ENCODE results near the gene P2RX1.

Gene P2RX1

DNA sequence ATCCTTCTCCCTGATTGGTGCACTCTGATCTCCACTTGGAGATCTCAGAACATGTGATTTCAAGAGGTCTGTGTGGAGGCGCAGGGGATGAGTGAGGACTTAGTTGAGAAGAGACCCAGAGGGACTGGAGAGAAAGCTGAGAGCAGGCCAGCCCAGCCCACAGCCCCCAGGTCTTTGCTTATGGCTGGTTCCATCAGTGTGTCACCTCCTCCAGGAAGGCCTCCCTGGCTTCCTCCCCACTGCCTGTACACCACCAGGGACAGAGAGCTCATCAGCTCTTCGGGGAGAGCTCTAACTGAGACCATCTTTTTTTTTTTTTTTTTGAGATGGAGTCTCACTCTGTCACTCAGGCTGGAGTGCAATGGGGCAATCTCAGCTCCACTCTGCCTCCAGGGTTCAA lies 3.4 kb downstream of the P2RX1 start:
- TF ChIP-seq ZFP3 (CRISPR knock-in tag; IDR thresholded peaks at IDR 0.05) (no peak), RARB (CRISPR knock-in tag; IDR thresholded peaks at IDR 0.05) (no peak), TOX (CRISPR knock-in tag; IDR thresholded peaks at IDR 0.05; ENCODE audit: borderline replicate concordance) (no peak), BACH2 (CRISPR knock-in tag; IDR thresholded peaks at IDR 0.05; ENCODE audit: borderline replicate concordance) (no peak), ESRRG (CRISPR knock-in tag; IDR thresholded peaks at IDR 0.05) (no peak), ZC3H10 (CRISPR knock-in tag; IDR thresholded peaks at IDR 0.05) (no peak)
- TF ChIP-seq, protein P1, sequence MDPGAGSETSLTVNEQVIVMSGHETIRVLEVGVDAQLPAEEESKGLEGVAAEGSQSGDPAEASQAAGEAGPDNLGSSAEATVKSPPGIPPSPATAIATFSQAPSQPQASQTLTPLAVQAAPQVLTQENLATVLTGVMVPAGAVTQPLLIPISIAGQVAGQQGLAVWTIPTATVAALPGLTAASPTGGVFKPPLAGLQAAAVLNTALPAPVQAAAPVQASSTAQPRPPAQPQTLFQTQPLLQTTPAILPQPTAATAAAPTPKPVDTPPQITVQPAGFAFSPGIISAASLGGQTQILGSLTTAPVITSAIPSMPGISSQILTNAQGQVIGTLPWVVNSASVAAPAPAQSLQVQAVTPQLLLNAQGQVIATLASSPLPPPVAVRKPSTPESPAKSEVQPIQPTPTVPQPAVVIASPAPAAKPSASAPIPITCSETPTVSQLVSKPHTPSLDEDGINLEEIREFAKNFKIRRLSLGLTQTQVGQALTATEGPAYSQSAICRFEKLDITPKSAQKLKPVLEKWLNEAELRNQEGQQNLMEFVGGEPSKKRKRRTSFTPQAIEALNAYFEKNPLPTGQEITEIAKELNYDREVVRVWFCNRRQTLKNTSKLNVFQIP (CRISPR knock-in tag; IDR thresholded peaks at IDR 0.05; ENCODE audit: borderline replicate concordance, low read depth): no peak
- TF ChIP-seq, protein P2, sequence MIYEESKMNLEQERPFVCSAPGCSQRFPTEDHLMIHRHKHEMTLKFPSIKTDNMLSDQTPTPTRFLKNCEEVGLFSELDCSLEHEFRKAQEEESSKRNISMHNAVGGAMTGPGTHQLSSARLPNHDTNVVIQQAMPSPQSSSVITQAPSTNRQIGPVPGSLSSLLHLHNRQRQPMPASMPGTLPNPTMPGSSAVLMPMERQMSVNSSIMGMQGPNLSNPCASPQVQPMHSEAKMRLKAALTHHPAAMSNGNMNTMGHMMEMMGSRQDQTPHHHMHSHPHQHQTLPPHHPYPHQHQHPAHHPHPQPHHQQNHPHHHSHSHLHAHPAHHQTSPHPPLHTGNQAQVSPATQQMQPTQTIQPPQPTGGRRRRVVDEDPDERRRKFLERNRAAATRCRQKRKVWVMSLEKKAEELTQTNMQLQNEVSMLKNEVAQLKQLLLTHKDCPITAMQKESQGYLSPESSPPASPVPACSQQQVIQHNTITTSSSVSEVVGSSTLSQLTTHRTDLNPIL (CRISPR knock-in tag; IDR thresholded peaks at IDR 0.05; ENCODE audit: low read depth): no peak
- no peak for ATAC-seq

DNA sequence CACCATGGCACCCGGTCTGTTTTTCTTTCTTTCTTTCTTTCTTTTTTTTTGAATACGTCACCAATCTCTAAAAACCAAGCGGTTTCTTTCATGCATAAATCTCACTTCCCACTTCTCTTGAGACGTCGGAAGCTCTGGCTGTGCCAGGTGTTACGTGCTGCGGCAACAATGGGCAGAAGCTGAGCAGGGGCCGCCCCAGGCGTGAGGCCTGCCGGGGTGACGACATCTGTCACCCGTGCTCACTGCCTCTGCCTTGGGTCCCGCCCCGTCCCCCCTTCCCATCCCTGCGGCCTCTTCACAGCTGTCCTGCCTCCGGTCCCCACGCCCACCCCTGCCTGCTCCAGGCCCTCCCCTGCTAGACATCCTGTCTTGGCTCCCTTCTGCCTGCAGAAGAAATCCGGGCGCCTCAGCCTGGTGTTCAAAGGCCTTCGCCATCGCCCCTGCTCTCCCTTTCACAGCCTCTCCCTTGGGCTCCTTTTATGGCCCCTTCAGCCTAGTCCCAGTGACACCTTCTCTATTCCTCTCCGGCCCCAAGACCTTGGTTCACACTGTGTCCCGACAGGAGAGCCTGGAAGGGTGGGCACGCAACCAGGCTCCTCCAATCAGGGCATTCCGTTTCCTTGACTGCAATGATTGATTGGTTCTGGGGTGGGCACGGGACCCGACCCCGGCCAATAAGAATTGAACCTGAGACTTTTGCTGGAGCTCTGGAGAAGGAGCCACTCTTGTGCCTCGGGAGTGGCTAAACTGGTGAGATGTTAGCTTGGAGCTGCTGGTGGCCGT lies 4.8 kb downstream of the P2RX1 start:
- no peak for ATAC-seq
- TF ChIP-seq ZNF70 (CRISPR knock-in tag; IDR thresholded peaks at IDR 0.05): no peak
- TF ChIP-seq ARNTL (CRISPR knock-in tag; IDR thresholded peaks at IDR 0.05; ENCODE audit: borderline replicate concordance, low read depth): no peak
- no peak for TF ChIP-seq ZFP3 (CRISPR knock-in tag; IDR thresholded peaks at IDR 0.05)
- TF ChIP-seq CSDC2 (CRISPR knock-in tag; IDR thresholded peaks at IDR 0.05): no peak
- TF ChIP-seq BACH2 (CRISPR knock-in tag; IDR thresholded peaks at IDR 0.05; ENCODE audit: borderline replicate concordance): no peak
- TF ChIP-seq, protein P2 (CRISPR knock-in tag; IDR thresholded peaks at IDR 0.05; ENCODE audit: low read depth): no peak
- TF ChIP-seq GLIS3 (CRISPR knock-in tag; IDR thresholded peaks at IDR 0.05): no peak
- TF ChIP-seq, protein P1 (CRISPR knock-in tag; IDR thresholded peaks at IDR 0.05; ENCODE audit: borderline replicate concordance, low read depth): no peak
- no peak for TF ChIP-seq ISL1 (CRISPR knock-in tag; IDR thresholded peaks at IDR 0.05)
- no peak for TF ChIP-seq TOX (CRISPR knock-in tag; IDR thresholded peaks at IDR 0.05; ENCODE audit: borderline replicate concordance)
- TF ChIP-seq ESRRG (CRISPR knock-in tag; IDR thresholded peaks at IDR 0.05): no peak
- no peak for TF ChIP-seq SNAI2 (CRISPR knock-in tag; IDR thresholded peaks at IDR 0.05)
- TF ChIP-seq, protein P3, sequence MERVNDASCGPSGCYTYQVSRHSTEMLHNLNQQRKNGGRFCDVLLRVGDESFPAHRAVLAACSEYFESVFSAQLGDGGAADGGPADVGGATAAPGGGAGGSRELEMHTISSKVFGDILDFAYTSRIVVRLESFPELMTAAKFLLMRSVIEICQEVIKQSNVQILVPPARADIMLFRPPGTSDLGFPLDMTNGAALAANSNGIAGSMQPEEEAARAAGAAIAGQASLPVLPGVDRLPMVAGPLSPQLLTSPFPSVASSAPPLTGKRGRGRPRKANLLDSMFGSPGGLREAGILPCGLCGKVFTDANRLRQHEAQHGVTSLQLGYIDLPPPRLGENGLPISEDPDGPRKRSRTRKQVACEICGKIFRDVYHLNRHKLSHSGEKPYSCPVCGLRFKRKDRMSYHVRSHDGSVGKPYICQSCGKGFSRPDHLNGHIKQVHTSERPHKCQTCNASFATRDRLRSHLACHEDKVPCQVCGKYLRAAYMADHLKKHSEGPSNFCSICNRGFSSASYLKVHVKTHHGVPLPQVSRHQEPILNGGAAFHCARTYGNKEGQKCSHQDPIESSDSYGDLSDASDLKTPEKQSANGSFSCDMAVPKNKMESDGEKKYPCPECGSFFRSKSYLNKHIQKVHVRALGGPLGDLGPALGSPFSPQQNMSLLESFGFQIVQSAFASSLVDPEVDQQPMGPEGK (CRISPR knock-in tag; IDR thresholded peaks at IDR 0.05; ENCODE audit: borderline replicate concordance): no peak
- TF ChIP-seq, protein P4, sequence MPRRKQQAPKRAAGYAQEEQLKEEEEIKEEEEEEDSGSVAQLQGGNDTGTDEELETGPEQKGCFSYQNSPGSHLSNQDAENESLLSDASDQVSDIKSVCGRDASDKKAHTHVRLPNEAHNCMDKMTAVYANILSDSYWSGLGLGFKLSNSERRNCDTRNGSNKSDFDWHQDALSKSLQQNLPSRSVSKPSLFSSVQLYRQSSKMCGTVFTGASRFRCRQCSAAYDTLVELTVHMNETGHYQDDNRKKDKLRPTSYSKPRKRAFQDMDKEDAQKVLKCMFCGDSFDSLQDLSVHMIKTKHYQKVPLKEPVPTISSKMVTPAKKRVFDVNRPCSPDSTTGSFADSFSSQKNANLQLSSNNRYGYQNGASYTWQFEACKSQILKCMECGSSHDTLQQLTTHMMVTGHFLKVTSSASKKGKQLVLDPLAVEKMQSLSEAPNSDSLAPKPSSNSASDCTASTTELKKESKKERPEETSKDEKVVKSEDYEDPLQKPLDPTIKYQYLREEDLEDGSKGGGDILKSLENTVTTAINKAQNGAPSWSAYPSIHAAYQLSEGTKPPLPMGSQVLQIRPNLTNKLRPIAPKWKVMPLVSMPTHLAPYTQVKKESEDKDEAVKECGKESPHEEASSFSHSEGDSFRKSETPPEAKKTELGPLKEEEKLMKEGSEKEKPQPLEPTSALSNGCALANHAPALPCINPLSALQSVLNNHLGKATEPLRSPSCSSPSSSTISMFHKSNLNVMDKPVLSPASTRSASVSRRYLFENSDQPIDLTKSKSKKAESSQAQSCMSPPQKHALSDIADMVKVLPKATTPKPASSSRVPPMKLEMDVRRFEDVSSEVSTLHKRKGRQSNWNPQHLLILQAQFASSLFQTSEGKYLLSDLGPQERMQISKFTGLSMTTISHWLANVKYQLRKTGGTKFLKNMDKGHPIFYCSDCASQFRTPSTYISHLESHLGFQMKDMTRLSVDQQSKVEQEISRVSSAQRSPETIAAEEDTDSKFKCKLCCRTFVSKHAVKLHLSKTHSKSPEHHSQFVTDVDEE (CRISPR knock-in tag; IDR thresholded peaks at IDR 0.05): no peak
- TF ChIP-seq ZFP30 (CRISPR knock-in tag; IDR thresholded peaks at IDR 0.05): no peak
- TF ChIP-seq, protein P5, sequence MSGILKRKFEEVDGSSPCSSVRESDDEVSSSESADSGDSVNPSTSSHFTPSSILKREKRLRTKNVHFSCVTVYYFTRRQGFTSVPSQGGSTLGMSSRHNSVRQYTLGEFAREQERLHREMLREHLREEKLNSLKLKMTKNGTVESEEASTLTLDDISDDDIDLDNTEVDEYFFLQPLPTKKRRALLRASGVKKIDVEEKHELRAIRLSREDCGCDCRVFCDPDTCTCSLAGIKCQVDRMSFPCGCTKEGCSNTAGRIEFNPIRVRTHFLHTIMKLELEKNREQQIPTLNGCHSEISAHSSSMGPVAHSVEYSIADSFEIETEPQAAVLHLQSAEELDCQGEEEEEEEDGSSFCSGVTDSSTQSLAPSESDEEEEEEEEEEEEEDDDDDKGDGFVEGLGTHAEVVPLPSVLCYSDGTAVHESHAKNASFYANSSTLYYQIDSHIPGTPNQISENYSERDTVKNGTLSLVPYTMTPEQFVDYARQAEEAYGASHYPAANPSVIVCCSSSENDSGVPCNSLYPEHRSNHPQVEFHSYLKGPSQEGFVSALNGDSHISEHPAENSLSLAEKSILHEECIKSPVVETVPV (CRISPR knock-in tag; IDR thresholded peaks at IDR 0.05): no peak

Data from SK-N-SH treated with all-trans-retinoic acid at 6 μM for 48 hours (cell line).